Mucosa of descending colon (tissue), 3 donors: ENCODE measurements around the gene ZNF254. TPM values are rescaled to one million over a fixed set of nuclear protein-coding genes. Genes with fewer than 3 reads are reported as not detected.

Experiments
- ATAC-seq: fragments of 200-7000 bp; cut with Tn5 transposase; one replicate; pipeline ENCODE4 v1.9.1; 2020; ENCODE audit warnings: mild to moderate bottlenecking, moderate library complexity
- DNase-seq, 3 donors: peaks; one replicate each; pipeline ENCODE4 v3.0.0-alpha.2; 2020
- H3K36me3 ChIP-seq: fragments of 200-600 bp; one replicate; pipeline ENCODE4 v1.8.0; 2021; ENCODE audit warnings: low read depth, mild to moderate bottlenecking
- H3K4me1 ChIP-seq: fragments of 200-600 bp; one replicate; pipeline ENCODE4 v1.8.0; 2021; ENCODE audit warnings: low read depth, mild to moderate bottlenecking
- H3K4me3 ChIP-seq: fragments of 200-600 bp; one replicate; pipeline ENCODE4 v1.8.0; 2021; ENCODE audit warnings: mild to moderate bottlenecking
- H3K9me3 ChIP-seq: fragments of 200-600 bp; one replicate; pipeline ENCODE4 v1.8.0; 2021; ENCODE audit warnings: mild to moderate bottlenecking
- CTCF ChIP-seq: fragments of 200-600 bp; IDR thresholded peaks from one replicate; pipeline ENCODE4 v1.8.0; 2022; ENCODE audit warnings: antibody characterized with exemption, mild to moderate bottlenecking
- intact Hi-C, 2 donors: fragments of 100-400 bp; cut with DNase I in 1 of 2; cut with micrococcal nuclease in 1 of 2; formaldehyde crosslinking; loops; one replicate each; pipeline versions ENCODE4 v1.11.0 to v1.11.1; 2022; cut with DNase I, micrococcal nuclease
- total RNA-seq, 3 donors: library from RNA; stranded (reverse); fragmentation: NEBNext Ultra II Directional in 2 of 3; extraction: Animal tissue kit (Norgen Biotek cat#: 25700) in 2 of 3; gene quantifications; one replicate each; pipeline versions ENCODE4 v1.2.1 to v1.2.4, GENCODE V29; 2021 to 2023
- donor health status: DM: no; HTN: no; CAD: no; lungs with moderate emphysema.
- donor health status: DM: no; HTN: no; CAD: no.
- donor health status: DM: no; HTN: yes; CAD: no.

The ZNF254 gene
- total RNA-seq, 3 donors from 2014 or later, result 13.7 to 22.4 (median 17.3) TPM

GRCh38 chr19:24064175-24064574, 22.8 kb upstream of the ZNF254 start:
- no peak for TF ChIP-seq CTCF
- intact Hi-C loops, result no loop called here
- no peak overlapping the region for H3K4me3 ChIP-seq
- no peaks in the 10 kb centered on the region for H3K9me3 ChIP-seq
- ATAC-seq, result no peak
- no peaks in the 10 kb centered on the region for H3K36me3 ChIP-seq
- no peak for DNase-seq
- H3K4me1 ChIP-seq, result no peaks in the 10 kb centered on the region

DNA sequence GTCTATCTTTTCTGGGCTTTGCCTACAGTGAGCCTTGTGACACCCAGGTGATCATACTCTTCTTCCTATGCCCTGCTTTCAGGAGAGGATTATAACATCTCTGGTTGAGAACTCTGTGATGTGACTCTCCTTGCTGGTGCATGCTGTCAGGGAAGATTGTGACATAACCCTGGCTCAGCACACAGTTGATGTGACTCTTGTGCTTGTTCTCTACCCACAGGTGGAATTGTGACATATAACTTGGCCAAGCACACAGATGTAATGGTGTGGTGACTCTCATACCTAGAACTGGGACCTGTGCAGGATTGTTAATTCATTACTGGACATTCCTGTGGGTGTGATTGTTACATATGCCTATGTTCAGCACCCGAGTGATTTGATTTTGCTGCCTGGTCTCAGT, 21.7 kb upstream of the ZNF254 start:
- DNase-seq (no peak), ATAC-seq (no peak)
- Histone ChIP-seq H3K9me3 (no peaks in the 10 kb centered on the region), H3K4me1 (no peaks in the 10 kb centered on the region), H3K36me3 (no peaks in the 10 kb centered on the region), H3K4me3 (no peak overlapping the region)
- intact Hi-C loops, result no loop called here
- TF ChIP-seq CTCF, result no peak

DNA sequence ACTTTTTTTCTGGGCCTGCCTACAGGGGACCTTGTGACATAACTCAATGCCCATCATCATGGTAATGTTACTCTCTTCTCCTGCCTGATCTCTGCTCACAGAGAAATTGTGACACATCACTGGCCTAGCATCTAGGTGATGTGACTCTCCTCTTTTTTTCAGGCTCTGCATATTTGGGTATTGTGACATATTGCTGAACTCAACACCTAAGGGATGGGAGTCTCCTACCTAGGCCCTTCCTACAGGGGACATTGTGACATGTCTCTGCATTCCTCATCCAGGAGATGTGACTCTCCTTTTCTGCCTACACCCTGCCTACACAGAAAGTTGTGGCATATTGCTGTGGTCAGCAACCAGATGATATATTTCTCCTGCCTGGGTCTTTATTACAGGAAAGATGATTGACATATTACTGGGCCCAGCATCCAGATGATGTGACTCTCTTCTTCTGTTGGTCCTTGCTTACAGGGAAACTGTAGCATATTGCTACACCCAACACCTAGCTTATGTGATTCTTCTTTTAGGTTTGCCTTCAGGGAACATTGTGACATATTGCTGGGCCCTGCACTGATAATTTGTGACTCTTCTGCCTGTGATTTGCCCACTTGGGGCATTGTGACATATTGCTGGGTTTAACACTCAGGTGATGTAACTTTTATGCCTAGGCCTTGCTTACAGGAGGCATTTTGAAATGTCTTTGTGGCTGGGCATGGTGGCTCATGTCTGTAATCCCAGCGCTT, 21.0 kb upstream of the ZNF254 start:
- H3K36me3 ChIP-seq, result no peaks in the 10 kb centered on the region
- no peaks in the 10 kb centered on the region for H3K9me3 ChIP-seq
- ATAC-seq (no peak), DNase-seq (no peak)
- intact Hi-C loops, result no loop called here
- H3K4me3 ChIP-seq, result no peak overlapping the region
- H3K4me1 ChIP-seq, result no peaks in the 10 kb centered on the region
- TF ChIP-seq CTCF, result no peak

DNA sequence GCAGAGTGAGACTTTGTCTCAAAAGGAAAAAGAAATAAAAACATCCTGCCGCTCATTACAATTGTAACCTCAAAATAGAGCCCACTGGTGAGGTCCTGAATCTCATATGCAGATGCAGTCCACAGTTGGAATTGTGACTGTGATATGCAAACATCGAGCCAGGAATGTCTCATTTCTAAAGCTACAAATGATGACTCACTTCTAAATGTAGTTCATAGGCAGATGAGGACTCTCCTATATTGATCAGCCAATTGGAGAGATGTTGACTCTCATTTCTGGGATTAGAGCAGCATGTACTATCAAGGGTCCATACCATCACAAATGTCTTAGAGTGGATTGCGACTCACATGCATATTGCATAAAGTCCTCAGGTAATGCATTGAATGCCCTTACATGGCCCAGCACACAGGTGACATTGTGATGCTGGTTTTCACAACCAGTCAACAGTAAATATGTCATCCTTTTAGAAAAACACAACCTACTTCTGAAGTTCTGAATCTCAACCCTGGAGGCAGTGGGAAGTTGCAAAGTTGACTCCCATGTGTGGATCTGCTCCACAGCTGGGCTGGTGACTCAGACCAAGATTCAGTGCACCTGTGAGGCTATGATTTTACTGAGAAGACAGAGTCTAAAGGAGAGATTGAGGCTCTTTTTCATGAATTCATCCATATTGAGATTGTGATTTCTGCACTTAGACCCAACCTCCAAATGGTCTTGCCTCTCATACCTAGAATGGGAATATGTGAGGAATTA, 16.9 kb upstream of the ZNF254 start:
- intact Hi-C loops, result no loop called here
- Histone ChIP-seq H3K4me1 (no peaks in the 10 kb centered on the region), H3K4me3 (no peak overlapping the region), H3K36me3 (no peaks in the 10 kb centered on the region), H3K9me3 (peaks cover under 1% of the 10 kb centered on the region)
- no peak for ATAC-seq
- no peak for DNase-seq
- TF ChIP-seq CTCF, result no peak

DNA sequence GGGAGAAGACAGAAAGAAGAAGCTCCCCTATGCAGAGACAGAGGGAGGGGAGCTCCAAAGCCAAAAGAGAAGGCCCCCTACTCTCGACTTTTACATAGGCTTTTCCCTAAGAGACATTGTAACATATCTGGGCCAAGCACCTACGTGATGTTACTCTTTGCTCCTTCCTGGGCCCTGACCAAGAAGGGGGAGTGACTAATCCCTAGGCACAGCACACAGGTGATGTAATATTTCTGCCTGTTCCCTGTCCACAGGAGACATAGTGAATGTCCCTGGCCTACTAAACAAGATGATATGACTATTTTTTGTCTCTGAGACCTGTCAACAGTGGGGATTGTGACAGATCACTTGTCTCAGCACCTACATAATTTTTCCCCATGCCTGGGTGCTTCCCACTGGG, 15.9 kb upstream of the ZNF254 start:
- no peaks in the 10 kb centered on the region for H3K36me3 ChIP-seq
- no peak overlapping the region for H3K4me3 ChIP-seq
- no peak for TF ChIP-seq CTCF
- DNase-seq (no peak), ATAC-seq (no peak)
- peaks cover 3% of the 10 kb centered on the region for H3K9me3 ChIP-seq
- intact Hi-C loops, result no loop called here
- no peaks in the 10 kb centered on the region for H3K4me1 ChIP-seq
